ENCODE measurements around the gene SDCCAG8.

The SDCCAG8 gene

GRCh38 chr1:243293941-243294722, 38.3 kb downstream of the SDCCAG8 start:
- no peaks in the 10 kb centered on the region for H3K9me3 ChIP-seq (ENCODE audit: control insufficient read depth, low read length)
- no peaks in the 10 kb centered on the region for H3K27me3 ChIP-seq (ENCODE audit: control insufficient read depth, insufficient read depth, low read length)
- H3K36me3 ChIP-seq (ENCODE audit: control insufficient read depth, insufficient read depth, low read length) = no peaks in the 10 kb centered on the region

DNA sequence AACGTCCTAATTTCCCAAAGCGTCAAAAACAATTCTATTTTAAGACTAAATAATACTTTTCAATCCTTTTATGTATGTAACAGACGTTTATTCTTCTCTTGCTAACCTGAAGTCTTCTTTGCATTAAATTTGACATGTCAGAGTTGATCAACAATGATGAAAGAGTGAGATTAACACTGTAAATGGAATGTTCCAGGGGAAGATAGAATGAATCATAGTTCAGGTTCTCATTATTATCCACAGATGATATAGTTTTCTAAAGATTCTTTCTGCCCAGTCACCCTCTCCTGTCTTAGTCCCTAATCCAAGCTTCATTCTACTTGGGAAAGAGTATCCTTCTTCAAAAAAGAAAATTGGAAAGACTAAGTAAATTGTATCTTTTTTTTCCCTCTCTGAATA, 38.9 kb downstream of the SDCCAG8 start:
- Histone ChIP-seq H3K9me3 (ENCODE audit: control insufficient read depth, low read length) (no peaks in the 10 kb centered on the region), H3K27me3 (ENCODE audit: control insufficient read depth, insufficient read depth, low read length) (no peaks in the 10 kb centered on the region), H3K4me3 (ENCODE audit: low read length) (no peak overlapping the region), H3K4me1 (ENCODE audit: control insufficient read depth, insufficient read depth, low read length) (no peaks in the 10 kb centered on the region), H3K9ac (ENCODE audit: low read length) (no peak overlapping the region), H3K36me3 (ENCODE audit: control insufficient read depth, insufficient read depth, low read length) (no peaks in the 10 kb centered on the region)

More at GRCh38 chr1:243293941-243294722, 38.3 kb downstream of the SDCCAG8 start:
- Histone ChIP-seq H3K4me1 (ENCODE audit: control insufficient read depth, insufficient read depth, low read length) (no peaks in the 10 kb centered on the region), H3K9ac (ENCODE audit: low read length) (no peak overlapping the region), H3K4me3 (ENCODE audit: low read length) (no peak overlapping the region)

GRCh38 chr1:243299069-243299468, 43.2 kb downstream of the SDCCAG8 start:
- Histone ChIP-seq H3K4me1 (ENCODE audit: control insufficient read depth, insufficient read depth, low read length) (no peaks in the 10 kb centered on the region), H3K4me3 (ENCODE audit: low read length) (no peak overlapping the region), H3K36me3 (ENCODE audit: control insufficient read depth, insufficient read depth, low read length) (no peaks in the 10 kb centered on the region), H3K9me3 (ENCODE audit: control insufficient read depth, low read length) (no peaks in the 10 kb centered on the region), H3K27me3 (ENCODE audit: control insufficient read depth, insufficient read depth, low read length) (no peaks in the 10 kb centered on the region), H3K9ac (ENCODE audit: low read length) (no peak overlapping the region)

DNA sequence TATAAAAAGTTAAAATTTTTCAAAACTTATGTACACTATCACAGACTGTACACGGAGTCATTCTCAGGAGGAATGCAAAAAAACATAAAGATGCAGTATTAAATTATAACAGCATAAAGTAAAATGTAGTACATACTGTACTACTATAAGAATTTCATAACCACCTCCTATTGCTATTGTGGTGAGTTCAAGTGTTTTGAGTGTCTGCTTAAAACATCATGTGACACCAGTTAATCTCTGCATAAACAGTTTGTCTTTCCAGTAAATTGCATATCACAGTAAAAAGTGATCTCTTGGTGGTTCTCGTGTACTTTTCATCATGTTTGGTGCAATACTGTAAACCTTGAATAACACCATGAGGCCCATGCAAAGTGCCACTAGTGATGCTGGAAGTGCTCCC, 45.2 kb downstream of the SDCCAG8 start:
- Histone ChIP-seq H3K27me3 (ENCODE audit: control insufficient read depth, insufficient read depth, low read length) (no peaks in the 10 kb centered on the region), H3K36me3 (ENCODE audit: control insufficient read depth, insufficient read depth, low read length) (no peaks in the 10 kb centered on the region), H3K9me3 (ENCODE audit: control insufficient read depth, low read length) (no peaks in the 10 kb centered on the region), H3K9ac (ENCODE audit: low read length) (no peak overlapping the region), H3K4me1 (ENCODE audit: control insufficient read depth, insufficient read depth, low read length) (no peaks in the 10 kb centered on the region), H3K4me3 (ENCODE audit: low read length) (no peak overlapping the region)

DNA sequence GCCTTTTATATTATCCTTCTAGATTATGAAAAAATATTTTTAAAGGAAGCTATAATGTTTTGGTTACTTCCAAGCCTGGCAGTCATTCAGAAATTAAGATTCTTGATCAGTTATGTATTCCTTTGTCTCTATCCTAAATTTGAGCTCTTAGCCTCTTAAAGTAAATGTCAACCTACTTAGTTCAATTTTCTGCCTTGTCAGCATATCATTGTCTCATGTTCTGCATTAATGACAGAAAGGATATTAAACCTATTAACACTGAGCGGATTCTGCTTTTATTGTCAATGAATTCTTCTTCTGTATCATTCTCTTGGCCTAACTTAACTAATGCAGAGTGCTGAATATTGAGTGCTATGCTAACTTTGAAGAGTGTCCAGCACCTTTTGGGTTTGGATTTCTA, 56.0 kb downstream of the SDCCAG8 start:
- H3K4me3 ChIP-seq (ENCODE audit: low read length) = no peak overlapping the region
- no peaks in the 10 kb centered on the region for H3K27me3 ChIP-seq (ENCODE audit: control insufficient read depth, insufficient read depth, low read length)
- no peak overlapping the region for H3K9ac ChIP-seq (ENCODE audit: low read length)
- H3K36me3 ChIP-seq (ENCODE audit: control insufficient read depth, insufficient read depth, low read length) = no peaks in the 10 kb centered on the region
- no peaks in the 10 kb centered on the region for H3K4me1 ChIP-seq (ENCODE audit: control insufficient read depth, insufficient read depth, low read length)
- no peaks in the 10 kb centered on the region for H3K9me3 ChIP-seq (ENCODE audit: control insufficient read depth, low read length)

GRCh38 chr1:243312952-243313634, 57.3 kb downstream of the SDCCAG8 start:
- H3K27me3 ChIP-seq (ENCODE audit: control insufficient read depth, insufficient read depth, low read length) = no peaks in the 10 kb centered on the region
- H3K4me1 ChIP-seq (ENCODE audit: control insufficient read depth, insufficient read depth, low read length) = no peaks in the 10 kb centered on the region
- H3K36me3 ChIP-seq (ENCODE audit: control insufficient read depth, insufficient read depth, low read length) = no peaks in the 10 kb centered on the region
- no peak overlapping the region for H3K4me3 ChIP-seq (ENCODE audit: low read length)
- H3K9ac ChIP-seq (ENCODE audit: low read length) = no peak overlapping the region
- no peaks in the 10 kb centered on the region for H3K9me3 ChIP-seq (ENCODE audit: control insufficient read depth, low read length)

DNA sequence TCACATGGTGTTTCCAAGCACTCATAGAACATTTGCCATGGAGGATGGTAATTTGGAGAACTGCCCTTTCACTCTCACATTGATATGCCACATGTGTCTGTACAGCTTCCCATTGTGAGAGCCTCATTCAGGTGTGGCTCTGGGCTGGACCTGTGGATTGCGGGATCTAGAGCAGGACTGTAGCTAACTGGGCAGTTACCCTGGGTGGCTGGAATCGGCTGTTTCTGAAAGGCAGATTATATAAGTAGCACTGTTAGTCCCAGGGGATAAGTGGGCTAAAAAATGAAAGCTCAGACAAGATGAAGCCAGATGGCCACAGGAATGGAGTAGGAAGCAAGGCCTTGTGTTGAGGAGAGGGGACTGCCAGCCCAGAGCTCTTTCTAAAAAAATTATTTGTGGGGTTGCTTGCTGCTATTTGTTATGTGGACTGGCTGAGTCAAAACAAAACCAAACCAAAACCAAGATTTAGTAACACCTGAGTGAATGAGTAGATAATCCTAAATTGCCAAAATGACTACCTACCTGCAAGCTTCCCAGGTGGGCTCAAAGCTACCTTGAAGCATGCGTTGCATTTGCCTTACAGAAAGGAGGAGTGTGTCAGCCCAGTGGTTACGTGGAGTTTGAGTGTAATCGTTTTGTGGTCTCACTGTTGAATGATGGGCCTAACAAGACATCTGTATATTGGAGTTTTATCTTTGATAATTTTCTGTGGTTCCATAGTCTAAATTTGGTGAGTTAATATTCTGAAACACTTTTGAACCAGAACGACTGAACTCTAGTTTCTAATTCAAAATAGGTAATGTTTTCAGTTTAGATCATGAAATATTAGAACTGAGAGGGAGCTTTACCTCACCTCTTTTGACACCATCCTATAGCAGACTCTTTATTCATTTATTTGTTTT, 58.0 kb downstream of the SDCCAG8 start:
- H3K9me3 ChIP-seq (ENCODE audit: control insufficient read depth, low read length) = no peaks in the 10 kb centered on the region
- H3K27me3 ChIP-seq (ENCODE audit: control insufficient read depth, insufficient read depth, low read length) = no peaks in the 10 kb centered on the region
- H3K4me3 ChIP-seq (ENCODE audit: low read length) = no peak overlapping the region
- H3K36me3 ChIP-seq (ENCODE audit: control insufficient read depth, insufficient read depth, low read length) = no peaks in the 10 kb centered on the region
- H3K9ac ChIP-seq (ENCODE audit: low read length) = no peak overlapping the region
- H3K4me1 ChIP-seq (ENCODE audit: control insufficient read depth, insufficient read depth, low read length) = no peaks in the 10 kb centered on the region

DNA sequence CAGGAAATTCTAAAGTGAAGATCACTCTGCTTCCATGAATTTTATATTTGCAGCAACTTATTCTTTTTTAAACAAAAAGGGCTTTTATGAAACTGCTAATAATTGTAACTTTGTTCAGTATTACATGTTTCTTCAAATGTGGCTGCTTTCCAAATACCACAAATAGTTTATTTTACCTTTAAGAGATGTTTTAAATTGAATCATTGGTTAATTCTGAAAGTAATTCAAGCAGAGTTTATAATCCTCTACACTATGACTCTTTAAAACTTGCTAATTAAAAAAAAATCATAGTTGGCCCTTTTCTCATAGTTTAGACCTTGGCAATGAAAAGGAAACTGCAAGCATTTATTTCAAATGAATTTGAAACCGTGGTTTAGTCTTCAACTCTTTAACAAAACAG, 59.6 kb downstream of the SDCCAG8 start:
- no peaks in the 10 kb centered on the region for H3K36me3 ChIP-seq (ENCODE audit: control insufficient read depth, insufficient read depth, low read length)
- H3K4me3 ChIP-seq (ENCODE audit: low read length) = no peak overlapping the region
- no peak overlapping the region for H3K9ac ChIP-seq (ENCODE audit: low read length)
- no peaks in the 10 kb centered on the region for H3K9me3 ChIP-seq (ENCODE audit: control insufficient read depth, low read length)
- H3K4me1 ChIP-seq (ENCODE audit: control insufficient read depth, insufficient read depth, low read length) = no peaks in the 10 kb centered on the region
- no peaks in the 10 kb centered on the region for H3K27me3 ChIP-seq (ENCODE audit: control insufficient read depth, insufficient read depth, low read length)

- H3K9me3 ChIP-seq (ENCODE audit: control insufficient read depth, low read length) = no peaks in the 10 kb centered on the region
Observed at GRCh38 chr1:243315893-243316292, 60.1 kb downstream of the SDCCAG8 start.

GRCh38 chr1:243316366-243316989, 60.6 kb downstream of the SDCCAG8 start:
- Histone ChIP-seq H3K4me3 (ENCODE audit: low read length) (no peak overlapping the region), H3K4me1 (ENCODE audit: control insufficient read depth, insufficient read depth, low read length) (no peaks in the 10 kb centered on the region), H3K36me3 (ENCODE audit: control insufficient read depth, insufficient read depth, low read length) (no peaks in the 10 kb centered on the region), H3K9ac (ENCODE audit: low read length) (no peak overlapping the region), H3K9me3 (ENCODE audit: control insufficient read depth, low read length) (no peaks in the 10 kb centered on the region), H3K27me3 (ENCODE audit: control insufficient read depth, insufficient read depth, low read length) (no peaks in the 10 kb centered on the region)

More at GRCh38 chr1:243315893-243316292, 60.1 kb downstream of the SDCCAG8 start:
- Histone ChIP-seq H3K4me3 (ENCODE audit: low read length) (no peak overlapping the region), H3K4me1 (ENCODE audit: control insufficient read depth, insufficient read depth, low read length) (no peaks in the 10 kb centered on the region), H3K36me3 (ENCODE audit: control insufficient read depth, insufficient read depth, low read length) (no peaks in the 10 kb centered on the region), H3K9ac (ENCODE audit: low read length) (no peak overlapping the region), H3K27me3 (ENCODE audit: control insufficient read depth, insufficient read depth, low read length) (no peaks in the 10 kb centered on the region)

DNA sequence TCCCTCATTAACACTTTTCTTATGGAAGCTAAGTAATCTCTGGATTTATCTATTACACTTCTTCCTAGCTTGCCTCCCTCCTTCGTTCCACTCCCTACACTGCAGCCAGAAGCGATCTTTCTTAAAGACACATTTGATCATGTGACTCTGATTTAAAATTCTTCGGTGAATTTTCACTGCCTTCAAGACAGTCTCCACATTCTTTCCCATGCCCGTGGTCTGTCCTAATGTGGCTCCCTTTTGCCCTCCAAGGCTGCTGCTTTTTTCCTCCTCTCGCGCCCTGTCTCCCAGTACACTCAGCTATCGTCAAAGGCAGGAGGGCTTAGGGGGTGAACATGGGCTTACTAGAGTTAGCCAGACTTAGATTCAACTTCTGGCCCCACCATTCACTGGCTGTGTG, 64.4 kb downstream of the SDCCAG8 start:
- Histone ChIP-seq H3K27me3 (ENCODE audit: control insufficient read depth, insufficient read depth, low read length) (no peaks in the 10 kb centered on the region), H3K36me3 (ENCODE audit: control insufficient read depth, insufficient read depth, low read length) (no peaks in the 10 kb centered on the region), H3K9me3 (ENCODE audit: control insufficient read depth, low read length) (no peaks in the 10 kb centered on the region), H3K4me1 (ENCODE audit: control insufficient read depth, insufficient read depth, low read length) (no peaks in the 10 kb centered on the region), H3K9ac (ENCODE audit: low read length) (no peak overlapping the region), H3K4me3 (ENCODE audit: low read length) (no peak overlapping the region)

Measured in mucosa of stomach (tissue), 1 donor.